Measurements from ENCODE around the gene GNG11.

- TF ChIP-seq POLR2A (IDR thresholded peaks at IDR 0.05), result no peak
- TF ChIP-seq CTCF (IDR thresholded peaks at IDR 0.05), result no peak
- TF ChIP-seq POLR2AphosphoS5 (IDR thresholded peaks at IDR 0.05; ENCODE audit: insufficient read depth in 1 of 2, low read depth in 1 of 2), result no peak
Observed at GRCh38 chr7:93914581-93915066, 6.9 kb upstream of the GNG11 start.
